Endothelial cell of umbilical vein (primary cell): ENCODE results near the gene FIGNL2. TPM values are rescaled to one million over a fixed set of nuclear protein-coding genes. Genes with fewer than 3 reads are reported as not detected.
"Not testable (repeated sequence)": the region's sequence is repeated elsewhere in the genome, so short reads cannot be mapped to it uniquely, and the experiment has no call there.

ENCODE experiments used
- BruUV-seq: library from RNA; stranded (reverse); fragments of 400-500 nt; replicated peaks from 2 replicates; lab custom pipeline; 2021; lab: Mats Ljungman, UMichigan
- CTCF ChIA-PET: fragments of 300-600, 350-600 bp; sonication (Branson Sonifier 250); formaldehyde crosslinking; loops from one replicate; lab custom pipeline; 2021; ENCODE audit warnings: antibody characterized with exemption, inconsistent platforms; lab: Charles Lee
- POLR2A ChIA-PET: fragments of 300-600, 350-600 bp; sonication (Branson Sonifier 250); formaldehyde crosslinking; loops from one replicate; lab custom pipeline; 2021; ENCODE audit warnings: antibody characterized with exemption, inconsistent platforms; lab: Charles Lee
- DNase-seq: peaks from one replicate; pipeline ENCODE4 v3.0.0-alpha.2; 2011; ENCODE audit warnings: low read depth, low spot score
- FAIRE-seq: peaks from 2 replicates; lab custom pipeline; 2011; peaks lifted over from hg19 to GRCh38; lab: Jason Lieb, UNC
- H2AFZ ChIP-seq: 2 replicates; pipeline ENCODE4 v1.6.0; 2012; ENCODE audit warnings: low read depth, low read length, control low read depth, inconsistent platforms
- H3K27ac ChIP-seq: 2 replicates; pipeline ENCODE4 v1.5.1; 2011; ENCODE audit warnings: low read depth, mild to moderate bottlenecking, control low read depth, low read length, moderate library complexity; ENCODE audit not compliant: insufficient read depth
- H3K27me3 ChIP-seq, 2 experiments: 2 replicates each; pipeline versions ENCODE4 v1.6.0 to v1.6.1; 2011; ENCODE audit warnings: low read length in 2 of 2, mixed read lengths in 1 of 2; ENCODE audit not compliant: control insufficient read depth in 2 of 2, insufficient read depth in 2 of 2
- H3K36me3 ChIP-seq, 2 experiments: 2 replicates in 1 of 2; 3 replicates in 1 of 2; pipeline ENCODE4 v1.5.1; 2011; ENCODE audit warnings: low read length in 2 of 2, mild to moderate bottlenecking in 1 of 2, moderate library complexity in 1 of 2; ENCODE audit not compliant: control insufficient read depth in 2 of 2, insufficient read depth in 2 of 2; ENCODE audit errors: extremely low read depth in 1 of 2
- H3K4me1 ChIP-seq: 3 replicates; pipeline ENCODE4 v1.5.1; 2011; ENCODE audit warnings: mild to moderate bottlenecking, low read length; ENCODE audit not compliant: control insufficient read depth, insufficient read depth; ENCODE audit errors: extremely low read depth
- H3K4me2 ChIP-seq: 2 replicates; pipeline ENCODE4 v1.6.1; 2011; ENCODE audit warnings: low read length, control low read depth, mixed read lengths; ENCODE audit not compliant: insufficient read depth
- H3K4me3 ChIP-seq, 3 experiments: fragments of 200-600 bp in 1 of 3; sonication (generic), shearing (Covaris generic) in 1 of 3; replicated peaks in 1 of 3; 2 replicates each; pipeline ENCODE4 v1.5.1; 2011 to 2016; ENCODE audit warnings: control low read depth in 3 of 3, low read length in 3 of 3, mild to moderate bottlenecking in 2 of 3, inconsistent platforms in 1 of 3, low read depth in 1 of 3, moderate library complexity in 1 of 3; ENCODE audit not compliant: insufficient read depth in 1 of 3
- H3K79me2 ChIP-seq: 2 replicates; pipeline ENCODE4 v1.6.0; 2012; ENCODE audit warnings: low read length, inconsistent platforms; ENCODE audit not compliant: control insufficient read depth, insufficient read depth
- H3K9ac ChIP-seq: replicated peaks from 2 replicates; pipeline ENCODE3; 2011; ENCODE audit warnings: low read length, control low read depth; ENCODE audit not compliant: insufficient read depth; ENCODE audit errors: extremely low read depth
- H3K9me1 ChIP-seq: replicated peaks from 3 replicates; pipeline ENCODE4 v1.6.0; 2011; ENCODE audit warnings: mild to moderate bottlenecking, low read length; ENCODE audit not compliant: control insufficient read depth, insufficient read depth; ENCODE audit errors: extremely low read depth
- H3K9me3 ChIP-seq: replicated peaks from 2 replicates; pipeline ENCODE4 v1.5.1; 2012; ENCODE audit warnings: low read length, inconsistent platforms; ENCODE audit not compliant: control insufficient read depth, insufficient read depth
- H4K20me1 ChIP-seq: replicated peaks from 2 replicates; pipeline ENCODE3; 2011; ENCODE audit warnings: mild to moderate bottlenecking, low read length; ENCODE audit not compliant: control insufficient read depth, insufficient read depth; ENCODE audit errors: extremely low read depth
- EZH2 ChIP-seq: IDR thresholded peaks from 2 replicates; pipeline ENCODE4 v1.6.1; 2012; ENCODE audit warnings: borderline replicate concordance, low read depth, mild to moderate bottlenecking, moderate library complexity, low read length, inconsistent platforms; ENCODE audit not compliant: severe bottlenecking
- FOS ChIP-seq: IDR thresholded peaks from 2 replicates; pipeline ENCODE4 v1.6.1; 2011; ENCODE audit warnings: mild to moderate bottlenecking, low read length, moderate library complexity, borderline replicate concordance; ENCODE audit not compliant: insufficient read depth
- GATA2 ChIP-seq: IDR thresholded peaks from 2 replicates; pipeline ENCODE4 v1.7.0; 2011; ENCODE audit warnings: low read depth, mild to moderate bottlenecking, moderate library complexity, mixed read lengths, low read length; ENCODE audit not compliant: insufficient read length, insufficient read depth
- JUN ChIP-seq: IDR thresholded peaks from 2 replicates; pipeline ENCODE4 v1.6.1; 2011; ENCODE audit warnings: borderline replicate concordance, low read depth; ENCODE audit not compliant: insufficient read length, insufficient read depth
- MYC ChIP-seq: IDR thresholded peaks from one replicate; pipeline ENCODE4 v1.6.1; 2011; ENCODE audit warnings: mild to moderate bottlenecking, low read depth, low read length
- POLR2A ChIP-seq: IDR thresholded peaks from 2 replicates; pipeline ENCODE4 v1.6.1; 2012; ENCODE audit warnings: low read depth, mild to moderate bottlenecking, control low read depth, low read length
- POLR2AphosphoS5 ChIP-seq: IDR thresholded peaks from 2 replicates; pipeline ENCODE4 v1.6.1; 2012; ENCODE audit warnings: low read depth, mild to moderate bottlenecking, control low read depth, low read length, moderate library complexity; ENCODE audit not compliant: insufficient read depth
- dilution Hi-C: fragments of 300-500 bp; cut with MboI; formaldehyde crosslinking; loops from one replicate; pipeline ENCODE4 v1.15.0; 2019; ENCODE audit warnings: low sequenced_read_pairs; ENCODE audit not compliant: extremely low pct_ligation_motif_present
- intact Hi-C: fragments of 100-400 bp; cut with micrococcal nuclease; formaldehyde crosslinking; loops from one replicate; pipeline ENCODE4 v1.10.0; 2022
- polyA plus RNA-seq, 4 experiments: library from polyadenylated mRNA; depleted of rRNA in 3 of 4; stranded (reverse) in 3 of 4; unstranded in 1 of 4; fragments of >200 nt; gene quantifications; 2 replicates each; pipeline versions ENCODE4 v1.2.1 to v1.2.3, GENCODE V29; 2011 to 2012; ENCODE audit warnings: missing spikeins in 1 of 4
- total RNA-seq: library from RNA; stranded (reverse); gene quantifications from 2 replicates; pipeline ENCODE4 v1.2.3, GENCODE V29; 2021
- TF ChIP-seq, protein P1 (sequence below): IDR thresholded peaks from 2 replicates; pipeline ENCODE4 v1.6.1; 2011; ENCODE audit not compliant: insufficient read depth, insufficient read length
- TF ChIP-seq, protein P2 (sequence below), 2 donors: IDR thresholded peaks; 1 replicate in 1 of 2; 2 replicates in 1 of 2; pipeline ENCODE4 v1.5.1; 2011; ENCODE audit warnings: low read length in 2 of 2, mild to moderate bottlenecking in 2 of 2, moderate library complexity in 2 of 2, control low read depth in 1 of 2, inconsistent platforms in 1 of 2, low read depth in 1 of 2; ENCODE audit not compliant: insufficient read depth in 1 of 2; ENCODE audit errors: extremely low read depth in 1 of 2

Gene FIGNL2
- total and polyA plus RNA-seq, 2 donors (not counting 3 experiments of a cell fraction or from before 2014, with no cell fraction given): 1.4 to 2.4 TPM

DNA sequence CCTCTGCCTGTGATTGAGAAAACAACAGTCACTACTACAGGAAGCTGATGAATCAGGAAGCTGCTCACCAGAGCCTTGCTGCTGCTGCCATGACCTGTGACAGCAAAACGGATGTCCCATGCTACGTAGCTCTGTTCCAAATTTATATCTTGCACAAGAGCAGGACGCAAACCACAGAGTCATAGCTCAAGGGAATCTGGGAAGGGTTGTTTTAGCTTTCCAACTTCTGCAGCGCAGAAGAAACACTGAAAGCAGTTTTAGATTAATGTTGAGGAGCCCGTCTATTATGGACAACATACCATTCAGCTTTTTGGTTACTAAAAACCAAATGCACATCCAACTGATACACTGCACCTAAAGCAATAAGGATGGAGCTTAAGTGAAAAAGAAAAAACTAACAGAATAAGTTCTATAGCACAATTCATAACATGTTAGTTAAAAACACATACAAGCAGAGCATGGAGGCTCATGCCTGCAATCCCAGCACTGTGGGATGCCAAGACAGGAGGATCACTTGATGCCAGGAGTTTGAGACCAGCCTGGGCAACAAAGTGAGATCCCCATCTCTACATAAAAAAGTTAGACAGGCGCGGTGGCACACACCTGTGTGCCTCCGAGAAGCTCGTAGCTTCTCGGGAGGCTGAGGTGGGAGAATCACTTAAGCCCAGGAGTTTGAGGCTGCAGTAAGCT, 37.6 kb upstream of the FIGNL2 start:
- CTCF ChIA-PET: interaction anchor here (0.7 to 6.5 kb wide), 18 partner anchors 9 to 465 kb away, joined by 3 to 55 read pairs (median 5); no protein-coding TSS in a partner anchor
- Histone ChIP-seq H2AFZ (no peak overlapping the region), H3K4me2 (peak overlapping the region; percentile 52), H3K36me3 (no peaks in the 10 kb centered on the region), H3K9me1 (no peaks in the 10 kb centered on the region), H3K4me3 (peak overlapping the region in 1 of 3 experiments; percentile 7), H3K9me3 (peaks cover 2% of the 10 kb centered on the region), H3K9ac (peak overlapping the region; percentile 42), H3K79me2 (no peaks in the 10 kb centered on the region), H3K27ac (peak overlapping the region; percentile 89), H3K4me1 (peaks cover 41% of the 10 kb centered on the region), H3K27me3 (no peaks in the 10 kb centered on the region), H4K20me1 (no peaks in the 10 kb centered on the region)
- peak; percentile 76 for TF ChIP-seq POLR2A
- TF ChIP-seq, protein P1, sequence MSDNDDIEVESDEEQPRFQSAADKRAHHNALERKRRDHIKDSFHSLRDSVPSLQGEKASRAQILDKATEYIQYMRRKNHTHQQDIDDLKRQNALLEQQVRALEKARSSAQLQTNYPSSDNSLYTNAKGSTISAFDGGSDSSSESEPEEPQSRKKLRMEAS: peak; percentile 38
- TF ChIP-seq FOS: peak; percentile 96
- TF ChIP-seq MYC: peak; percentile 10
- TF ChIP-seq JUN: peak; percentile 96
- no peak for TF ChIP-seq EZH2
- TF ChIP-seq, protein P2, sequence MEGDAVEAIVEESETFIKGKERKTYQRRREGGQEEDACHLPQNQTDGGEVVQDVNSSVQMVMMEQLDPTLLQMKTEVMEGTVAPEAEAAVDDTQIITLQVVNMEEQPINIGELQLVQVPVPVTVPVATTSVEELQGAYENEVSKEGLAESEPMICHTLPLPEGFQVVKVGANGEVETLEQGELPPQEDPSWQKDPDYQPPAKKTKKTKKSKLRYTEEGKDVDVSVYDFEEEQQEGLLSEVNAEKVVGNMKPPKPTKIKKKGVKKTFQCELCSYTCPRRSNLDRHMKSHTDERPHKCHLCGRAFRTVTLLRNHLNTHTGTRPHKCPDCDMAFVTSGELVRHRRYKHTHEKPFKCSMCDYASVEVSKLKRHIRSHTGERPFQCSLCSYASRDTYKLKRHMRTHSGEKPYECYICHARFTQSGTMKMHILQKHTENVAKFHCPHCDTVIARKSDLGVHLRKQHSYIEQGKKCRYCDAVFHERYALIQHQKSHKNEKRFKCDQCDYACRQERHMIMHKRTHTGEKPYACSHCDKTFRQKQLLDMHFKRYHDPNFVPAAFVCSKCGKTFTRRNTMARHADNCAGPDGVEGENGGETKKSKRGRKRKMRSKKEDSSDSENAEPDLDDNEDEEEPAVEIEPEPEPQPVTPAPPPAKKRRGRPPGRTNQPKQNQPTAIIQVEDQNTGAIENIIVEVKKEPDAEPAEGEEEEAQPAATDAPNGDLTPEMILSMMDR (IDR thresholded peaks at IDR 0.05; ENCODE audit: extremely low read depth in 1 of 2, insufficient read depth in 1 of 2, low read depth in 1 of 2, low read length in 2 of 2): no peak
- peak; percentile 64 for TF ChIP-seq GATA2
- peak; percentile 97 for TF ChIP-seq POLR2AphosphoS5
- POLR2A ChIA-PET: interaction anchor here (0.8 to 1.6 kb wide), 7 partner anchors 9 to 121 kb away, joined by 3 to 8 read pairs (median 5); partner anchors contain the start of genes ACVRL1 and TAMALIN
- BruUV-seq: TSS peak; percentile 95
- intact Hi-C loops: loop anchor here (5.0 kb wide), 1 partner anchor 144 kb away; no protein-coding TSS in a partner anchor
- DNase-seq (peak; percentile 98), FAIRE-seq (peak; percentile 100)
- dilution Hi-C loops: no loop called here

DNA sequence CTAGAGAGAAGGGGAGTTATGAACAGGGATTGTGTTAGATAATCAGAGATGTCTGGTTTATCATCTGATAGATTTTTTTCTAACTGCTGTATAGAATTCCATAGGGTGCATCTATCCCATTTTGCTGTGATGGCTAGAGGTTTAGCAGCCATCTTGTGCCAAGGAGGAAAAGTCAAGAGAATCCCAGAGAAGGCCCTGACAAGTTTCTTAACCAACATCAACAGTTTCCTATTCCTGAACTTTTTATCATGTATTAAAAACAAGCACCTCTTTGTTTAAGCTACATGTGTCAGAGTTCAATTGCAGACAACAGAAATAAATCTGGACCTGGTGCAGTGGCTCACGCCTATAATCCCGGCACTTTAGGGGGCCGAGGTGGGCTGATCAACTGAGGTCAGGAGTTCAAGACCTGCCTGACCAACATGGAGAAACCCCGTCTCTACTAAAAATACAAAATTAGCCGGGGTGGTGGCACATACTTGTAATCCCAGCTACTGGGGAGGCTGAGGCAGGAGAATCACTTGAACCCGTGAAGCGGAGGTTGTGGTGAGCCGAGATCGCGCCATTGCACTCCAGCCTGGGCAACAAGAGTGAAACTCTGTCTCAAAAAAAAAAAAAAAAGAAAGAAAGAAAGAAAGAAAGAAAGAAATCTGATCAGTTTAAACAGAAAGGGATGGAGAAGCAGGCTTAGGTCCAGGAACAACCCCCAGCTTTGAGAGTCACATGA, 36.9 kb upstream of the FIGNL2 start:
- peak overlapping the region; percentile 89 for H3K27ac ChIP-seq
- BruUV-seq: TSS peak; percentile 83
- CTCF ChIA-PET: interaction anchor here (0.8 to 6.5 kb wide), 15 partner anchors 9 to 464 kb away, joined by 3 to 55 read pairs (median 5); no protein-coding TSS in a partner anchor
- H3K27me3 ChIP-seq, H2AFZ ChIP-seq, H3K36me3 ChIP-seq, H3K79me2 ChIP-seq, H3K9me1 ChIP-seq, H4K20me1 ChIP-seq, H3K4me3 ChIP-seq, dilution Hi-C loops, H3K9me3 ChIP-seq, DNase-seq: not testable (repeated sequence)
- POLR2A ChIA-PET: interaction anchor here (0.8 to 1.6 kb wide), 7 partner anchors 10 to 121 kb away, joined by 3 to 8 read pairs (median 5); partner anchors contain the start of genes ACVRL1 and TAMALIN
- H3K9ac ChIP-seq: peak overlapping the region; percentile 34
- FAIRE-seq: peak; percentile 38
- peaks cover 41% of the 10 kb centered on the region for H3K4me1 ChIP-seq
- peak overlapping the region; percentile 52 for H3K4me2 ChIP-seq
- intact Hi-C loops: loop anchor here (5.0 kb wide), 1 partner anchor 143 kb away; no protein-coding TSS in a partner anchor
